HG03095 (cell line): ENCODE measurements around the gene GATC.
A peak's percentile ranks its signal among the peaks of the same experiment; 100 is the strongest.
"Not testable (repeated sequence)": the region's sequence is repeated elsewhere in the genome, so short reads cannot be mapped to it uniquely, and the experiment has no call there.

Experiments used
- ATAC-seq: cut with Tn5 transposase; IDR thresholded peaks from one replicate; pipeline ENCODE4 v1.9.1; 2021; ENCODE audit warnings: moderate library complexity; ENCODE audit not compliant: unreplicated experiment

GATC gene

DNA sequence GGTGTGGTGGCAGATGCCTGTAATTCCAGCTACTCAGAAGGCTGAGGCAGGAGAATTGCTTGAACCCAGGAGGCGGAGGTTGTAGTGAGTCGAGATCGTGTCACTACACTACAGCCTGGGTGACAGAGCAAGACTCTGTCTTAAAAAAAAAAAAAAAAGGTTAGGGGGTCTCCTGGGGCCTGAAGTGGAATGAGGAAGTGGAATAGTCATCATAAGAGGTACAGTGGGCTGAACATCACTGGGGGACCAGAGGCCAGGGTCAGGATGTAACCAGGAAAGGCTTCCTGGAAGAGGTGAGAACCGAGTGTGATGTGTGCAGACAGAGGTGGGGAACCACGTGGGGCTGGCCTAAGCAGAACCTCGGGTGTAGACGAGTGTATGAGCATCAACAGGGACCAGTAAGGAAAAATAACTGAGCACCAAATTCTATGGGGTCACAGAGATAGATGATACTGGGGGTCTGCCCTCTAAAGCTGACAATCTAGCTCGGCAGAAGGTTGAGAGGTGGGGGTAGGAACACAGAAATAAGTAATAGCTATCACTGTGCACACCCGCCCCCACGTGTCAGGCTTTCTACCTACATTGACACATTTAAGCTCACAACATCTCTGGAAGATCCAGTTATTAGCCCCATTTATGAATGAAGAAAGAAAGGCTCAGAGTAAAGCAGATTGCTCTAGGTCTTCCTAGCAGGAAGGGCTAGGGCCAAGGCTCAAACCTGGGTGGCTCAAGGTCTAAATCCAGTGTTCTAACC lies 13.3 kb upstream of the GATC start:
- ATAC-seq = no peak

DNA sequence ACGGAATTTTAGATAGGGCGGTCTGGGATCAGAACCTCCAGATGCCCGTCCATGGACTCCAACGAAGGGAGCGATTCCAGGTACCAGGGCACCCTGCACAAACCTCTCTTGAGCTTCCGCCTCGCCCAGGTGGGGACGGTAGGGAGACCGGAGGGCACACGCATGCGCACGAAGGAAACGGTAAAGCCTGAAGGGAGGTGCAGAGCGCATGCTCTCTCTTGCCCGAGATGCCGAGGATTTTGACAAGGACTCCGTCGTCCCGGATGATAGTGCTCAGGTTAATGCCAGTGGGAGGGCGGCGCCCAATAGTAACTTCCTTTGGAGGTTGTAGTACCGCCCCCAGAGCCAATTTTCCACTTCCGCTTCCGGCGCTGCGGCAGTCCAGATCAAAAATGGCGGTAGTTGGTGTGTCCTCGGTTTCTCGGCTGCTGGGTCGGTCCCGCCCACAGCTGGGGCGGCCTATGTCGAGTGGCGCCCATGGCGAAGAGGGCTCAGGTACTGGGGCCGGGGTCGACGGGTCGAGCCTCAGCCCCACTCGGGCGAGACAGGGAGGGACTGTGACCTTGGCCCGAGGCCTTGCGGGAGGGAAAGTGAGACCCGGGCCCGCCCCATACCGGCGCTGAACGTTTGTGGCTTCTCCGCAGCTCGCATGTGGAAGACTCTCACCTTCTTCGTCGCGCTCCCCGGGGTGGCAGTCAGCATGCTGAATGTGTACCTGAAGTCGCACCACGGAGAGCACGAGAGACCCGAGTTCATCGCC lies 8.3 kb upstream of the GATC start, which contains the start of gene COX6A1:
COX6A1 (plus strand) TSS at position 379 of the 760 bp plus-strand sequence; CDS start at position 393, 14 bp downstream.
- peak; percentile 93 for ATAC-seq

DNA sequence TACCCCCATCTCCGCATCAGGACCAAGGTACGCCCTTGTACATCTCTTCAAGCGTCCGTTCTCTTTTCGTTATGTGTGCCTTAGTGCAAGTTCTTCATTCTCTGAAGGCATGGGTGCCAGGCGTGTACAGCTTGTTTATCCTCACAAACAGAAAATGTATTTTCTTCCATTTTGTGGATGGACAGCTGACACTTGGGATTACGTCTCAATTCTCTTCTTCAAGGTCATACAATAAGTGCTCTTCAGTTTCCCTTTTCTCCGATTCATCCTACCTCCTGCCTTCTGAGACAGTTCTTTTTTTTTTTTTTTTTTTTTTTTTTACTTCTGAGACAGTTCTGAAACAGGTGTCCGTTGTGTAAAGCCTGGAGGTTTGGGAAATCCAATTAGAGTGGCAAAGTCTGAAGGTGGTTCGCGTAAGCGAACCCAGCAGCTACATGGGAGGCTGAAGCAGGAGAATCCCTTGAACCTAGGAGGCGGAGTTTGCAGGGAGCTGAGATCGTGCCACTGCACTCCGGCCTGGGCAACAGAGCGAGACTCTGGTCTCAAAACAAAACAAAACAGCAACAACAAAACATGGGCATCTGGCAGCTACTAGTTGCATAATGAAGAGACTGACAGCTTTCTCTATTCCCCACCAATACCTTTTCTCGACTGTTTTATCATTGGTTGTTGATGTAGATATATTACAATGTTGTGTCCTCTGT lies 7.6 kb upstream of the GATC start:
- no peak for ATAC-seq

DNA sequence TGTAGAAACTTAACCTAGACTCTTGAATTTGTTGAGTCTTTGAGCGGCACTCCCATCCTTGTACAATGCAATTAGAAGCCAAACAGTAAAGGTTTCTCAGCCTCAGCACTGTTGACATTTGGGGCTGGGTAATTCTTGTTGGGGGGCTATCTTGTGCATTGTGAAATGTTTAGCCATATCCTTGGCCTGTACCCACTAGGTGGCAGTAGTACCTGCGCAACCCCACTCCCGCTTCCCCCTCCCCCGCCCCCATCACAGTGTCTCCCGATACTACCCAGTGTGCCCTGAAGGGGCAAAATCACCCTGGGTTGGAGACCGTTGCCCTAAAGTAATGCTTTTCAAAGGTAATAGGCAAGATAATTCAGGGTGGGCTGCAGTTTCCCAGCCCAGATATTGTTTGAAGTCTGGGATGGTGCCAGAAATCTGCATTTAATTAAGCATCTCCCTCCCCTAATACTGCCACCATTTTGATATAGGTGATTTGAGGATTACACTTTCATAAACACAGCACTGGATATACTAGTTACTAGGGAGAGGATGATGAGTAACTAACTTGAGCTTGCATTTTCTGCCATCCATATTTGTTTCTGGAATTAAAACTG lies 6.5 kb upstream of the GATC start:
- ATAC-seq = no peak

- no peak for ATAC-seq
These were observed 1.6 kb upstream of the GATC start for GRCh38 chr12:120444676-120445075.

DNA sequence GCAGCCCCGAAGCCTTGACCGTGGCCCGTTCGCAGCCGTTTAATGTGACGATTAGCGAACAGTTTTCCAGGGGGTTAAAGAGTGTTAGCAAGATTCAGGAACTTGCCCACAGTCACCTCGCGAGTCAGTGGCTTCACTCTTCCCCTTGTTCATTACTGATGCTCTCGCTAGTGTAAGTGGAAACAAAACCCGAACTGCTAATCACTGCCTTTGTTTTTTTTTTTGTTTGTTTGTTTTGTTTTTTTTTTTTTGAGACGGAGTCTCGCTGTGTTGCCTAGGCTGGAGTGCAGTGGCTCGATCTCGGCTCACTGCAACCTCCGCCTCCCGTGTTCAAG lies 567 bp downstream of the GATC start:
- not testable (repeated sequence) for ATAC-seq

GRCh38 chr12:120447992-120448391 lies 1.7 kb downstream of the GATC start:
- no peak for ATAC-seq

DNA sequence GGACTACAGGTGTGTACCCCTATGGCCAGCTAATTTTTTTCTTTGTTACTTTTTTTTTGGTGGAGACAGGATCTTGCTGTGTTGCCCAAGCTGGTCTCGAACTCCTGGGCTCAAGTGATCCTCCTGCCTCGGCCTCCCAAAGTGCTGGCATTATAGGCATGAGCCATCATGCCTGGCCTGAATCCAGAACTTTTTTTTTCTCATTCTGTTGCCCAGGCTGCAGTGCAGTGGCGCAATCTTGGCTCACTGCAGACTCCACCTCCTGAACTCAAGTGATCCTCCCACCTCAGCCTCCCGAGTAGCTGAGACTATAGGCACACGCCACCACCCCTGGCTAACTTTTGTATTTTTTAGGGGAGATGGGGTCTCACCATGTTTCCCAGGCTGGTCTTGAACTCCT lies 6.3 kb downstream of the GATC start:
- not testable (repeated sequence) for ATAC-seq

DNA sequence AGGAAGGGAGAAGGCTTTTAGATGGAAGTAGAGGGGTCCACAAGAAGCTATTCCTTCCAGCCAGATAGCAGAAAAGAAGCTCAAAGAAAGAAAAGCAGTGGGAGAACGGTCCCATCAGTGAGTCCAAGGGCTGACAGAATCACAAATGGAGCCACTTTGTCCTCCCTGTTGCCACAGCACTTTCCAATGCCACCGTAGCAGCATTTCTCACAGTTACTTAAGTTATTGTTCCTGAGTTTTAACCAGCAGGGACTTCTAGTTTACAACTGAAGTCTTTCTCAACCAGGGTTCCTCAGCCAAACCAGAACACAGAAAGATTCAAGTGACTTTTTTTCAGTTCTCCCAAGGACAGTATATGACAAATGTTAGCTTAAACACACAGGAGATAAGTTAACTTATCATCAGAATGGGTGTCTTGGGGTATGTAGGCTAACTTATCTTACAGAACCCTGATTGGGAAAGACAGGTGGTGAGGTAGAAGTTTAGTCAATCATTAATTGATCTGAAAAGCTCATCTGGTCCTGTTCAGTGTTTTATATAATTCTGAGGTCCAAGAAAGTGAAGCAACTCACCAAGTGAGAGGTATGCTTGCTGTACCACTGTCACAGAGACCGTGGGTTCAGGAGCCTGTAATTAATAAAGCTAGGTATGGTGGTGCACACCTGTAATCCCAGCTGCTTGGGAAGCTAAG lies 7.0 kb downstream of the GATC start:
- no peak for ATAC-seq

DNA sequence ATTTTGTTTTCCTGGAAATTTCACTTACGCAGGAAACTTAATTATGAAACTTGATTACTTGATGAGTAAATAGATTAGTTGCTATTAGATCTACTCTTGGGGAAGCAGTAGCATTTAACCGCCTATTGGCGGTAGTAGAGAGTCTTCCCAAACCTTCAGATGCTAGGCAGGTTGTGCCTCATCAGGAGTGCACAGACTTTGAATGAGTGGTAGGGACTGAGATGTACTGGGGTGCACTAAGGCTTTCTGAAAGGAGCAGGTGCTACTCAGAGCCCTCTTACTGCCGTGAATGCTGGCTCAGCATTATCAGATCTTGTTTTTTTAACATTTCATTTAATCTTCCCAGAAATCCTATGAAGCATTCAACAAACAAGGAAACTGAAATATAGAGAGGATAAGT lies 7.7 kb downstream of the GATC start:
- no peak for ATAC-seq

DNA sequence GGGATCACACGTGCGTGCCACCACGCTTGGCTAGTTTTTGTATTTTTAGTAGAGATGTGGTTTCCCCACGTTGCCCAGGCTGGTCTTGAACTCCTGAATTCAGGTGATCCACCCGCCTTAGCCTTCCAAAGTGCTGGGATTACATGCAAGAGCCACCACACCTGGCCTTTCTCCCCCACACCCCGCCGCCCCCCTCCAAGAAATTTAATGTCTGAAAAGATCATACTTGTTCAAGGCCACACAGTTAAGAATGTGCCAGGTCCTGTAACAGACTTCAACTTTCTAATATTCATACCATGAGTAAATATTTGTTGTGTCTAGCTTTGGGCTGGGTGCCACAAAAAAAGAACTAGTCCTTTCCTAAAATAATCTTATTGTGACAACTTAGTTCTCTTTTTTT lies 9.1 kb downstream of the GATC start:
- ATAC-seq = no peak

GRCh38 chr12:120457133-120457532 lies 10.9 kb downstream of the GATC start:
- no peak for ATAC-seq

- ATAC-seq = no peak
These were observed 13.9 kb downstream of the GATC start for GRCh38 chr12:120460157-120460556.

DNA sequence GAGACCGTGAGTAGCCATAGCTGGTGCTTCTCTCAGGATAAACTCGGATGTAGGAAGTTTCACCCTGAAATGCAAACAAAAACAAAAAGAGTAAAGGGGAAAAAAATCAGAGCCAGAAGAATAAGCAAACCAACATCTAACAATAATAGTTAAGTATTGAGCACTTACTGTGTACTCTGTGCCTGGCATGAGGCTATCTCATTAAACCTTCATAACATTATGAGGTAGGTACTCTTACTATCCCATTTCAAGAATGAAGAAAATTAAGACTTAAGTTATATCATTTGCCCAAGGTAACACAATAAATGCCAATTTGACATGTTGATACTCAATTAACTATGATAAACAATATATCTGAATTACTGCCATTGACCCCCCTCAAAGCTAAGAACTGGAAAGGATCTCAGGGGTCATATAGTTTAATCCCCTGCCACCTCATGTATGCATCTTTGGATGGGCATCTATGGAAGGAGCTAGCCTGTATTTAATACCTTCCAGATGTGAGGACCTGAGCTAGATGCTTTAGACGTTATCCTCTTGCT lies 15.9 kb downstream of the GATC start:
- no peak for ATAC-seq

DNA sequence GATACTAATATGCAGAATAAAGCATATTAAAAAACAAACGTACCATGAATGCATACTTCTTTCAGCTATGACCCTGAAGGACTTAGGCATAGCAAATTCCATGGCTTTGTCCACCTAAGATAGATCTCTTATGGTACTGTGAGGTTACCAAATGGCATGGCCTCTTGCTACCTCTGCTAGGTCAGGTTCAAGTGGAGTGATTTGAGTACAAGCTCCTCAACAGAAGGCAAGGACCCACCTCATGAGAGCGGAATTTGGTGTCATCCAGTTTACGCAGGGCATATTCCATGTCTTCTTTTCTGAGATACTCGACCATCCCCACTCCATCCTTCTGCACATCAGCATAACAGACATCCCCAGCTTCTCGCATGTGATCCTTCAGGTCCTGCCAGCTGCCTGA lies 17.5 kb downstream of the GATC start:
- ATAC-seq = no peak

DNA sequence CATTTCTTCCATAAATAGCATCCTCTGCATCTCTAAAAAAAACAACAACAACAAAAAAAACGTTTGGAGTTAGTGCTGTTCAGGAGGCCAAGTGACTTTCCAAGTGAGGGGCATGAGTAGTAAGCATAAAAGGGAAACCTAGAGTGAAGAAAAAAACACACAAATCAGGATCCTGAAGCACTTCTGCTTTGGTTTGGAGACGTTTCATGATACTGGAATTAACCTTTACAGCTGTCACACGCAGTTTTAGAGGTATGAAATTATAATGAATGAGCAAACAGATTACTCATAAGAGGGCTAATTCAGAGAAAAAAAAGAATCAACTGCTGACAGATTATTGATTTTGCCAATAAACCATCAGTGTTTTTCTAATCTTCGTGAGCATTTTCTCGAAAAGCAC lies 19.5 kb downstream of the GATC start:
- no peak for ATAC-seq

DNA sequence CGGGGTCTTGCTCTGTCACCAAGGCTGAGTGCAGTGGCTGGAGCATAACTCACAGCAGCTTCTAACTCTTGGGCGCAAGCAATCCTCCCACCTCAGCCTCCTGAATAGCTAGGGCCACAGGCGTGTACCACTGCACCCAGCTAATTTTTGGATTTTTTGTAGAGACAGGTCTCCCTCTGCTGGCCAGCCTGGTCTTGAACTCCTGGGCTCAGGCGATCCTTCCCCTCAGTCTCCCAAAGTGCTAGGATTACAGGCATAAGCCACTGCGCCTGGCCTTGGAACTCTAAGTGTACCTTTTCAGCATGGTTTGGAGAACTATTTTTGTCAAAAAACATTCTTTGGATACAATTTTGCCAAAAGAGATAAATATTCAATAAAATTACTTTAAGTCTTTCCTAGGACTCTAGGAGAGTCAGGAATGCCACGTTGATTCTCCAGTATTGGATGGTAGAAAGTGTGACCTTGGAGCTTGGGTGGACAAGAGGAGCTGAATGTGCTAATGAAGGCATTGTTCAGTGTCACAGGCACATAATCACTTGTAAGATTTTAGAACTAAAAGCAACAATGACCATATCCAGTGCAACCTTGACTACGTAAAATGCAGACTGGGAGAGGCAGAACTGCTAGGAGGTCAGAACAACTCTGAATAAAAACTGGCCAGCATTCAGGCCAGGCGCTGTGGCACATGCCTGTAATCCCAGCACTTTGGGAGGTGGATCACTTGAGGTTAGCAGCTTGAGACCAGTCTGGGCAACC lies 20.5 kb downstream of the GATC start:
- ATAC-seq = no peak

DNA sequence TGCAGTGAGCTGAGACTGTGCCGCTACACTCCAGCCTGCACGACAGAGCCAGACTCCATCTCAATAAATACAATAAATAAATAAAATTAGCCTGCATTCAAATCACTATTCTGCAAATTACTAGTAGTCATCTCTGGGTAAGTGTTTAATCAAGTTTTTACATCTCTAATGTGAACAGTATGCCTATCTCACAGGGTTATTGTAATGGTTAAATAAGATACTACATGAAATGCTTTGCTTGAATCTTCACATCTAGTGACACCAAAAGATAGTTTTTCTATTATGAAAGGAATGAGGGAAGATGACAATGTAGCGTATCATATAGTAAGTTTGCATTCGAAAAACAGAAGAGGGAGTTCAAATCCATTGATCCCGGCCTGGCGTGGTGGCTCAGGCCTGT lies 21.2 kb downstream of the GATC start:
- no peak for ATAC-seq

DNA sequence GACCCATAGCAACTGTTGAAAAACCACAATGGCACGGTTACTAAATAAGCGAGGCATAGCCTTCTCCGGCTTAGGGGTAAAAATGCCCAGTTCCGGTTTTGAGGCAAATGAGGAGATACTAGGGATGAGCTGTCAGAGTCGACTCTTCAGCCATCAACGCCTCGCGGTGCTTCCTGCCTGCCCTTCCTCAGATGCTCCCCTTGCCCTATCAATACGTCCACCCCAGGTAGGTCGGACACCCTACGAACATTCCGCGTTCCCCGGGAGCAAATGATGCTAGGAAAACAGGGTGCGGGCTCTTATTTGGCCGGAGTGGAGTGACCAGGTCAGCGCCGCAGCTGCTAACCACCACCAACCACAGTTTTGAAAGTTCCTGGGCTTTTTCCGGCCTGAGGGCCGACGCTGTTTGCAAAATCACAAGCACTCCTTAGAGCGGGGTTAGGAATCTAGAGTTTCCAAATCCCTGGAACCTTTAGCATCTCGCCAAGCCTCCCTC lies 22.1 kb downstream of the GATC start:
- no peak for ATAC-seq
